Suppressor macrophage (primary cell): ENCODE results near the gene BOC.

ENCODE experiments used
- DNase-seq, 4 experiments: peaks; one replicate each; pipeline ENCODE4 v3.0.0-alpha.2; 2020 to 2022

BOC gene

GRCh38 chr3:113193719-113194118 lies 17.6 kb upstream of the BOC start:
- DNase-seq, result no peak

- DNase-seq, result no peak
These were observed 16.4 kb upstream of the BOC start for GRCh38 chr3:113194823-113195401.

DNA sequence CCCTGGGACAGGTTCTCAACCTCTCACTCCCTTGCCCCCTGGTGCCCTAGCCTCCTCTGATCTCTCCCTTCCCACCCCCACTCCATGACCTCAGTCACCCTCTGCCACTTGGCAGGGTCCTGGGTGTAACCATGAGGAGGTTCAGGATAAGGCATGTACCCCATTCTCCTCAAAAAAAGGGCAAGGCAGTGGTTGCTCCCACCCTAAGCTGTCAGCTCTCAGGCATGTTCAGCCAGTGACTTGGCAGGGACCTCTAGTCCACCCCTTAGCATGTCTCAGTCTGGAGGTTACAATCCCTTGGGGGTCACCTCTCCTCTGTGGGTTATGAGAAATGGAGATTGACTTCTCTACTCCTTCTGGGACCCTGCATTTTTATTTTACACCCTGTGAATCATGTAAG lies 11.0 kb upstream of the BOC start:
- no peak for DNase-seq

- DNase-seq, result no peak
These were observed 10.4 kb upstream of the BOC start for GRCh38 chr3:113200946-113201345.

DNA sequence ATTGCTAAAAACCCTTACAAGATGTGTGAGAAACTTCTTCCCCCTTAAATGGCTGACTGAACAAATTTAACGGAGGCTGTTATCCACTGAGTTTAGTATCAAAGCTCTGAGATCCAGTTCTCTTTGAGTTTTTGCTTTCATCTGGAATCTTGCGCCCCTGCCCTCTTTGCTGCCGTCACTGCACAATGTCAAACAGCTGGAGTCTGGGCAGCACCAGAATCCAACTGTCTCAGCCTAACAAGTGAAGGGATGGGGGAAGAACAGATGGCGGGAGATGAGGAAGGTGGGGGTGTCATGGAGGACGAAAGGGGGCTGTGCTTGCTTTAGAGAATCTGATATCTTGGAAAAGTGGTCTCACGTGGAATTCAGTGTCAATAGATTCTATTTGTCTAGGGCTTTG lies 7.0 kb upstream of the BOC start:
- no peak for DNase-seq

DNA sequence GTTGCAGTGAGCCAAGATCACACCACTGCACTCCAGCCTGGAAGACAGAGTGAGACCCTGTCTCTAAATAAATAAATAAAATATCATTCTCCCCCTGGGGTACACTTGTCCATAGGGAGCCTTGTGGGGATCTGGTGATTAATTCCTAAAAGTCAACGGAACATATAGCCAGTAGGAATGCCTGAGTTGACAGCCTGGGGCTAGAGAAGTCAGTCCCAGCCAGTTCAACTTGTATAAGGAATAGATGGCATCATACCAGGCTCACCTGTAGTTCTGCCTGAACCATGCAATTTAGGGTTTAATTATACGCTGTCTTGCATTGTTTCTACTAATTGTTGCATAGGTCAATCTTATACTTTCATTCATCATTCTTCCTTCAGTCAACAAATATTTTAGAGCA lies 5.9 kb upstream of the BOC start:
- DNase-seq, result no peak

GRCh38 chr3:113210604-113211329 lies 590 bp upstream of the BOC start:
- no peak for DNase-seq

- peak; percentile 57 to 73 (median 70) for DNase-seq
These were observed 940 bp downstream of the BOC start for GRCh38 chr3:113212150-113212843.

- DNase-seq, result no peak
These were observed 1.6 kb downstream of the BOC start for GRCh38 chr3:113212844-113213375.

DNA sequence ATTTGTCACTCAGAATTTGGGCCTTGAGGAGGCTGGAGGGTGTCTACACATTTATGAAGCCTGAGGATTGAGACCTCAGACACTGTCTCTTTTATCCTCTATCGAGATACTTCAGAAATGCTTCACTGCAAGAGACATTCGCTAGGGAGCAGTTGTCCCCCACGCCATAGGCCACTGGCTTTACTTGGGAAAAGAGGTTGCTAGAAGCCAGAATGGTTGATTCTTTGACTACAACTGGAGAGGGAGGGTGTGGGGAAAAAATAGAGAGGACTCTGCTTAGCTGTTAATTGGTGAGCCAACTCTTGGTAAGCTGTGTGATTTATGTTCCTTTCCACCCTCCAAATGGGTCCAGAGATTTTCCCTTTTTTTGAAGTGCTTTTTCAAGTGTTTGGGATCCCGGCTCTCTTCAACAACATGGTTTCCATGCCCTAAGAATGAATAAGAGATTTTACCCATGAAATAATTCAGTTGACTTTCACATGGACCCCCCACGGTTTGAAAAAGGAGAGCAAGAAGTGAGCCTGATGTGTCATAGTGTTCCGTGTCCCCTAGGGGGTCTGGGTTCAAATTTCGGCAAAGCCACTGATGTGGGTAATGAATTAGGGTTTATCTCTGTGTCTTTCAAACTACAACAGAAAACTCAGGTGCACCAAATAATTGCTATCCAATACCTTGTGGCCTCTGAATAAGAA lies 2.7 kb downstream of the BOC start:
- DNase-seq, result no peak

GRCh38 chr3:113214917-113215595 lies 3.7 kb downstream of the BOC start:
- DNase-seq, result no peak

- DNase-seq, result no peak
These were observed 5.0 kb downstream of the BOC start for GRCh38 chr3:113216393-113216792.

DNA sequence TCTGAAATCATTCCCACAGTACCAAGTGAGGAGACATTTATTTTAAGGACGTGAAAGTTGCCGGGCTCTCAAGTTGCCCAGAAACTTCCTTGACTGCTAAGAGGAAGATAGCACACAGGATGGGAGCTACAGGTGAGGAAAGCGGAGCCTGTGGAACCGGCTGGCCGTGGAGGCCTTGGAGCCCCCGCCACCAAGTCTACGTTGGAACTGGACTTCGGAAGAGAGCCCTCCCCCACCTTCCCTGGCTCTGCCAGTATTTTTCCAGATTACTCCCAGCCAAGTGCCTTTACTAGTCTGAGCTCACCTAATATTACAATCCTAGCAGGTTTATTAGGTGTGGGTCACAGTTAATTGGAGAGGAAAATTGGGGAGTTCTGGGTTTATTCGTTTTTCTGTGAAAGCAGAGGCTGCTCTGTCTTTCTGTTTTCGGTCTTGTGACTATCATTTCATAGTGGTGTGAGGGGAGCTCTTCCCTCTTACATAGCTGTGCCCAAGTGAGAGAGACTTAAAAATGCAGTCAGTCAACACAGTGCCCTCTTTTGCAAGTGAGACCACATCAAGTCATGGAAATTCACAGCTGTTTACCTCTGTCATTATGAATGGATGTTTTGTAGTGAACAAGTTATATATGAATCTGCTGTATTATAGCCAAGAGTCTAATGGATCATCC lies 6.8 kb downstream of the BOC start:
- DNase-seq, result peak in 1 of 4 experiments; percentile 7

DNA sequence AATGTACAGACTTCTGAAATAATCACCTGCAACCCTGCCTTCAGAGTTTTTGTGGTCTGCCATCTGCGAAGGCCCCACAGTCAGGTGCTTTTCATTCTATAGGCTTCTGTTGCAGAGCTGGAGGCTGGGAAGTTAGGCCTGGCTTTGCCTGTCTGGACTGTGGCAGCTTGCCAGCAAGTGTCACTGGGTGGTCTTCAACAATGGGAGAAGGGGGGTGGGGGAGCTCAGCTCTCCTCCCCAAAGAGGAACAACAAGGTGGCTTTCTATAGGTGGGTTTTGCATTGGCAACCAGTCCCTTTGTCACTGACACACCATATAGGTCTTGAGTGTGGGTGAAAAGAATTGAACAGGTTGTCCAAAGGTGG lies 7.3 kb downstream of the BOC start:
- no peak for DNase-seq

DNA sequence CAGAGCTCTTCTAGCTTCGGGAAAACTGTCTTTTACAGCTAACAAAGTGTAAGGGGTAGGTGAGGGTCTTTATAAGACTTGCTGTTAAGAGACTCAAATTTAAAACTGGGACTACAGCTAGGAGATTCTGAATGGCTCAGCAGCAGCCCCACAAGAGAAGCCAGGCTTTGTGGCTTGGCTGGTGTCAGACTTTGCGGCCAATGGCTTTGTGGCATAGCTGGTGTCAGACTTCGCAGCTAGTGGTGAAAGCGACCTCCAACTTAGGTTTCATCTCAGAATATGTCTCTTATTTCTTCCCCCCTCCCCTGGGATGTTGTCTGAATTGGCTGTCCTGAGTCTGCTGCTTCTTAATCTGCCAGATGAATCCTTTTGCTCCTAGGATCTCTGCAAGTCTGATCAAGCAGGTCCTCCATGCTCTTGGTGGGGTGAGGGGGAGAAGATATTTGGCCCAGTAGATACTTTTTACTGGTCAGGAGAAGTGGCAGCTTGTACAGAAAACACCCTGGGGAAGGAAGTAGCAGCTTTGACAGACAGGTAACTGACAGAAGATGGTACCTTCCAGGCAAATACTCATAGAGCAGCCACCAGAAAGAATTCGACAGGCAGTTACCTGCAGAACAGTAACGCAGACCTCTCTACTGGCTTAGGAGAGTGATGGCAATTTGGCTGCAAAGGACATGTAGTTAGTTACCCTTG lies 8.4 kb downstream of the BOC start:
- DNase-seq, result no peak

- DNase-seq, result no peak
These were observed 9.4 kb downstream of the BOC start for GRCh38 chr3:113220721-113221120.

DNA sequence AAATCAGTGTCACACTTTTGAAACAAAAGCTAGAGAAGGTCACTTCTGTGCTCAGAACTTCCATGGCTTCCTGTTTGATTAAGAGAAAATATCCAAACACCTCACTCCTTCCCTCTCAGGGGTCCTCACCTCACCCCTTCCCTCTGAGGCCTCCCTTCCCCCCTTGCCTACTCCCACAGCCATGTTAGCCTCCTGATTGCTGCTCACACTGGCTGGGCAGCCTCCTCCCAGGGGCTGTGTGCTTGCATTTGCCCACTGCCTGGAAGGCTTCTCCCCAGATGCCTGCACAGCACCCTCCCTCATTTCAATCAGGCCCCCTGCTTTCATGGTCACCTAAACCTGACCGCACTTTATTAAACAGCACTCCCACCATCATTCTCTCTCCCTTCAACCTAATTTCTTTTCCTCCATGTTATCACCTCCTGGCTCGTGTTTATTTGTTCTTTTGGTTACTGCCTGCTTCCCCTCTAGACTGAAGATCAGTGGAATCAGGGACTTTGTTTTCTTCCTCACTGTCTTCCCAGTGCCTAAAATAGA lies 10.4 kb downstream of the BOC start:
- no peak for DNase-seq

DNA sequence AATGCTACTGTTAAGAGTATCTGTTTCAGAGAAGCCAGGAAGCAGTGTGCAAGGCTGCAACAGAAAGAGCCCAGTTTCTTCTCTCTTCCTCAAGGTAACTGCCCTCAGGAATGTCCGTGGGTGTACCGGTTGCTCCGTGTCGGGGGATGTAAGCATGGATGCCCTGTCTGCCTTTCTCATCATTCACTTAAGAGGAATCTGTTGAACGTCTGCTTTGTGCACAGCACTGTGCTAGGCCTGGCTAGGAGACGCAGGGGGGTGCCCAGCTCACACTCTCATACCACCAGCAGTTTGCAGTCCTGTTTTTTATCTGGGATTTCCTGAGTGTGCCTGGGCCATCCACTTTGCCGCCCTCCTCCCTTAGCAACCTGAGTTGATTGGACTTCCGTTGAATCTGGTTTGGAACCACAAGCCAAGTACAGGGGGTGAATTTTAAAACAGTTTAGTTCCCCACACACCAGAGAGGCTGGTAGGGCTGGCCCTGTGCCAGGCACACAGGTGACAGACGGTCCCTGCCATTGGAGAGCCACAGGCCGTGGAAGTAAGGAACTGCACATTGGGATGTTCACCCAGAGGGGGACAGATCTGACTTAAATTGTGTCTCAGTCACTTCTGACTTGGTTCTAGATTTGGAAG lies 11.2 kb downstream of the BOC start:
- DNase-seq, result no peak

DNA sequence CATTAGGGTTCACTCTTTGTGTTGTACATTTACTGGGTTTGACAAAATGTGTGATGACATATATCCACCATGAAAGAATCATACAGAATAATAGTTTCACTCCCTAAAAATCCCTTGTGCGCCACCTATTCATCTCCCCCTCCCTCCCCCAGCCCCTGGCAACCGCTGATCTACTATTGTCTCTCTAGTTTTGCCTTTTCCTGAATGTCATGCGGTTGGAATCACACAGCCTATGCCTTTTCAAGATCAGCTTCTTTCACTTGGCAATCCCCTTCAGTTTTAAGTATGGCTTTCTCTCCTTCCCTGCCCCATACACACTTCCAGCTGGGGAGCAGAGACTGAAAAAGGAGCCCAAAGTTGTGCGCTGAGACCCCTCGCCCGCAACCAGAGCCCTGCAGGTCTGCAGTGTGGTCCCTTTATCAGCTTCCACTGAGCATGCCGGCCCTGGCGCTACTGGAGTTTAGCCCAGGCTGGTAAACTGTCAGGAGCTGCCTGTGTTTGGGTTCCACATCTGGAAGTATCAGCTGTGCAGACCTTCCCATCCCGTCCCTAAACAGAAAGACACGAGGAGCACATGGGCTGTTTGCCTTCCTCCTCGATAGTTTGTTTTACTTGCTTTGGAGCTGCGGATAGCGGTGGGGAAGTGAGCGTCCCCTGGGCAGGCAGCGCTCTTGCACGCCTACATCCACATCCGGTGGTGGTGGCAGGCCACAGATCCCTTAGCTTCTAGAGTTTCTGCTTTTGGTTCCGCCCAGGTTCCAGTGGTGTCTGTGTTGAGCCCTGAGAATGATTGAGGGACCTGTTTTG lies 12.3 kb downstream of the BOC start:
- DNase-seq, result peak; percentile 68 to 85 (median 84)

DNA sequence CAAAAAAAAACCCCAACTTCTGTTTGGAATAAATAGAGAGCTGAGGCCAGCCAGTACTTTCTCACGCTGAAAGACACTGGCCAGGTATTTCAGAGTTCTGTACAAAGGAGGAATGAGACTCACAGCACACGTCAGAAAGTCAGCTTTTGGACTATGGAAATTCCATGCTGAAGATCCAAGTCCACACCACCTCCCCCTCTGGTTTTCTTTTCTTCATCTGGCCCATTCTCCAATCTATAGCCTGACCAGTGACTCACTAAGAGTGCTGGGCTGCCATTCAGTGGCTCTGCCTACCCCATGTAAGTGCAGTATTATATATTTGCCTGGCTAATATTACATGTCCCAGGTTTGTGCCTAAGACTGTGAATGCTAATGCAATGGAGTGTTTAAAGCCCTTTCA lies 13.9 kb downstream of the BOC start:
- no peak for DNase-seq
